HCT116 (cell line): ENCODE data around the gene GRB7. TPM values are rescaled to one million over a fixed set of nuclear protein-coding genes. Genes with fewer than 3 reads are reported as not detected.

ENCODE experiments used
- ATAC-seq: fragments of 200-7000 bp; cut with Tn5 transposase; 2 replicates; pipeline ENCODE4 v1.9.1; 2020; ENCODE audit warnings: mild to moderate bottlenecking, moderate library complexity
- BruUV-seq: library from RNA; stranded (reverse); fragments of 400-500 nt; replicated peaks from 2 replicates; lab custom pipeline; 2021; lab: Mats Ljungman, UMichigan
- CTCF ChIA-PET: fragments of 300-600 bp; sonication (Branson Sonifier 250); formaldehyde crosslinking; loops from one replicate; lab custom pipeline; 2021; ENCODE audit warnings: antibody characterized with exemption; lab: Charles Lee
- POLR2A ChIA-PET: fragments of 300-600, 350-600 bp; sonication (Branson Sonifier 250); formaldehyde crosslinking; loops from one replicate; lab custom pipeline; 2021; ENCODE audit warnings: antibody characterized with exemption; lab: Charles Lee
- RAD21 ChIA-PET, 2 experiments: fragments of 300-600 bp; sonication (Branson Sonifier 250); formaldehyde crosslinking; loops; one replicate each; lab custom pipeline; 2023; ENCODE audit warnings: low total read pairs in 2 of 2; ENCODE audit not compliant: uncharacterized antibody in 2 of 2, unreplicated experiment in 2 of 2, low non-redundant PET in 1 of 2; lab: Charles Lee
- DNase-seq: peaks from one replicate; pipeline ENCODE4 v3.0.0-alpha.2; 2010; ENCODE audit warnings: low read depth, low spot score
- H2AFZ ChIP-seq: fragments of 200-600 bp; shearing (Covaris generic), sonication (generic); 2 replicates; pipeline ENCODE4 v1.6.1; 2017; ENCODE audit warnings: low read depth, mixed run types, mixed read lengths, antibody characterized with exemption, low read length; ENCODE audit not compliant: poor library complexity, severe bottlenecking
- H3K27ac ChIP-seq: 2 replicates; pipeline ENCODE4 v1.5.1; 2012; ENCODE audit warnings: low read depth, low read length
- H3K27me3 ChIP-seq: fragments of 200-600 bp; sonication (generic); 2 replicates; pipeline ENCODE4 v1.6.1; 2016; ENCODE audit warnings: mixed run types, low read length, mixed read lengths; ENCODE audit not compliant: insufficient read depth
- H3K36me3 ChIP-seq, 2 experiments: fragments of 200-500 bp in 1 of 2; fragments of 200-600 bp in 1 of 2; sonication (Bioruptor generic) in 1 of 2; sonication (generic) in 1 of 2; 2 replicates each; pipeline versions ENCODE4 v1.5.1 to v1.6.1; 2014 to 2016; ENCODE audit warnings: low read length in 2 of 2, inconsistent platforms in 1 of 2, mixed read lengths in 1 of 2, mixed run types in 1 of 2; ENCODE audit not compliant: insufficient read depth in 2 of 2, control insufficient read depth in 1 of 2
- H3K4me1 ChIP-seq, 2 experiments: fragments of 200-600 bp in 1 of 2; sonication (generic) in 1 of 2; 2 replicates each; pipeline versions ENCODE4 v1.5.1 to v1.6.1; 2012 to 2017; ENCODE audit warnings: low read length in 2 of 2, inconsistent platforms in 1 of 2, mild to moderate bottlenecking in 1 of 2, mixed read lengths in 1 of 2, mixed run types in 1 of 2, moderate library complexity in 1 of 2; ENCODE audit not compliant: insufficient read depth in 2 of 2, control insufficient read depth in 1 of 2
- H3K4me2 ChIP-seq: fragments of 200-600 bp; sonication (generic); 2 replicates; pipeline ENCODE4 v1.6.1; 2017; ENCODE audit warnings: mixed run types, low read length, mixed read lengths
- H3K4me3 ChIP-seq, 2 experiments: fragments of 200-600 bp in 1 of 2; sonication (generic) in 1 of 2; replicated peaks in 1 of 2; 2 replicates each; pipeline ENCODE4 v1.5.1; 2011 to 2016; ENCODE audit warnings: low read length in 2 of 2, control low read depth in 1 of 2, low read depth in 1 of 2, mild to moderate bottlenecking in 1 of 2, mixed read lengths in 1 of 2, mixed run types in 1 of 2
- H3K79me2 ChIP-seq: fragments of 200-600 bp; sonication (generic); 2 replicates; pipeline ENCODE4 v1.6.1; 2017; ENCODE audit warnings: mild to moderate bottlenecking, mixed run types, low read length, moderate library complexity, mixed read lengths; ENCODE audit not compliant: insufficient read depth
- H3K9ac ChIP-seq: fragments of 200-600 bp; sonication (generic); 2 replicates; pipeline ENCODE4 v1.6.1; 2016; ENCODE audit warnings: low read length, mixed read lengths
- H3K9me2 ChIP-seq: fragments of 200-600 bp; sonication (generic), shearing (Covaris generic); 2 replicates; pipeline ENCODE4 v1.6.1; 2017; ENCODE audit warnings: mixed run types, mild to moderate bottlenecking, moderate library complexity; ENCODE audit not compliant: insufficient read depth
- H3K9me3 ChIP-seq, 2 experiments: fragments of 200-500 bp in 1 of 2; fragments of 200-600 bp in 1 of 2; sonication (Bioruptor generic) in 1 of 2; sonication (generic) in 1 of 2; 2 replicates each; pipeline ENCODE4 v1.6.1; 2014 to 2017; ENCODE audit warnings: low read length in 2 of 2, mixed read lengths in 2 of 2, inconsistent platforms in 1 of 2, low read depth in 1 of 2, mild to moderate bottlenecking in 1 of 2, mixed run types in 1 of 2, moderate library complexity in 1 of 2; ENCODE audit not compliant: control insufficient read depth in 1 of 2, insufficient read depth in 1 of 2
- H4K20me1 ChIP-seq: fragments of 200-600 bp; sonication (generic), shearing (Covaris generic); 2 replicates; pipeline ENCODE4 v1.6.1; 2017; ENCODE audit warnings: mixed run types, mild to moderate bottlenecking, moderate library complexity; ENCODE audit not compliant: insufficient read depth
- CBX3 ChIP-seq: IDR thresholded peaks from 2 replicates; pipeline ENCODE4 v1.6.1; 2012; ENCODE audit warnings: low read depth
- CTCF ChIP-seq, 3 experiments: fragments of 200-600 bp in 1 of 3; sonication (generic) in 1 of 3; IDR thresholded peaks in 2 of 3; conservative IDR thresholded peaks in 1 of 3; 2 replicates each; pipeline ENCODE4 v1.5.1; 2012 to 2017; ENCODE audit warnings: low read depth in 2 of 3, low read length in 2 of 3, antibody characterized with exemption in 1 of 3, borderline replicate concordance in 1 of 3, control low read depth in 1 of 3, mild to moderate bottlenecking in 1 of 3, mixed read lengths in 1 of 3, mixed run types in 1 of 3, moderate library complexity in 1 of 3; ENCODE audit not compliant: insufficient read depth in 1 of 3
- EGR1 ChIP-seq: IDR thresholded peaks from 2 replicates; pipeline ENCODE4 v1.6.1; 2012; ENCODE audit warnings: low read depth
- EZH2 ChIP-seq: fragments of 200-600 bp; sonication (generic); IDR thresholded peaks from 2 replicates; pipeline ENCODE4 v1.6.1; 2017; ENCODE audit warnings: antibody characterized with exemption, mixed run types
- EZH2phosphoT487 ChIP-seq: fragments of 200-600 bp; IDR thresholded peaks from 2 replicates; pipeline ENCODE4 v1.6.1; 2018; ENCODE audit warnings: antibody characterized with exemption, borderline replicate concordance
- POLR2A ChIP-seq: IDR thresholded peaks from 2 replicates; pipeline ENCODE4 v1.7.0; 2011; ENCODE audit warnings: borderline replicate concordance; ENCODE audit not compliant: insufficient read depth, insufficient read length; ENCODE audit errors: extremely low read depth
- POLR2AphosphoS5 ChIP-seq: IDR thresholded peaks from 2 replicates; pipeline ENCODE4 v1.6.1; 2011; ENCODE audit warnings: mild to moderate bottlenecking, low read depth, low read length, moderate library complexity
- RAD21 ChIP-seq: IDR thresholded peaks from 2 replicates; pipeline ENCODE4 v1.6.1; 2012; ENCODE audit warnings: low read depth, mild to moderate bottlenecking
- REST ChIP-seq: IDR thresholded peaks from 2 replicates; pipeline ENCODE4 v1.6.1; 2012; ENCODE audit warnings: low read depth
- SIN3A ChIP-seq: IDR thresholded peaks from 2 replicates; pipeline ENCODE4 v1.6.1; 2012; ENCODE audit warnings: low read depth
- SRF ChIP-seq: IDR thresholded peaks from 2 replicates; pipeline ENCODE4 v1.6.1; 2012; ENCODE audit warnings: low read depth
- ZBTB33 ChIP-seq: IDR thresholded peaks from 2 replicates; pipeline ENCODE4 v1.6.1; 2011; ENCODE audit warnings: mild to moderate bottlenecking, low read length, moderate library complexity; ENCODE audit not compliant: insufficient replicate concordance; ENCODE audit errors: extremely low read depth
- ZFX ChIP-seq: fragments of 450-650 bp; IDR thresholded peaks from 2 replicates; pipeline ENCODE4 v1.6.1; 2017
- intact Hi-C: fragments of 100-400 bp; cut with micrococcal nuclease; formaldehyde crosslinking; loops from 2 replicates; pipeline ENCODE4 v1.10.0; 2022
- total RNA-seq: library from RNA; stranded (reverse); gene quantifications from one replicate; pipeline ENCODE4 v1.2.1, GENCODE V29; 2021; ENCODE audit not compliant: unreplicated experiment

The GRB7 gene
- total RNA-seq, 1 experiment from 2014 or later = 51.9 TPM

- Histone ChIP-seq H3K27me3 (no peaks in the 10 kb centered on the region; the same call in 1 of the 2 replicates), H3K79me2 (no peaks in the 10 kb centered on the region), H3K4me2 (no peak overlapping the region), H2AFZ (no peak overlapping the region), H3K9me3 (no peaks in the 10 kb centered on the region), H3K36me3 (no peaks in the 10 kb centered on the region), H3K4me1 (peaks cover 0 to 1% of the 10 kb centered on the region in 2 experiments; a peak in 1 of 4 replicates), H3K27ac (no peak overlapping the region), H4K20me1 (no peaks in the 10 kb centered on the region), H3K9ac (no peak overlapping the region), H3K4me3 (no peak overlapping the region), H3K9me2 (no peaks in the 10 kb centered on the region)
- ChIA-PET POLR2A (no interaction called here), RAD21 (no interaction called here), CTCF (no interaction called here)
- ATAC-seq = no peak
- TF ChIP-seq SRF (no peak), SIN3A (no peak), RAD21 (no peak), POLR2A (no peak), ZFX (no peak), CBX3 (no peak), EZH2 (no peak), EGR1 (no peak), POLR2AphosphoS5 (no peak), EZH2phosphoT487 (no peak), CTCF (IDR thresholded peaks at IDR 0.05 in 2 of 3, conservative IDR thresholded peaks at IDR 0.05 in 1 of 3; ENCODE audit: borderline replicate concordance in 1 of 3, insufficient read depth in 1 of 3, low read depth in 2 of 3, low read length in 2 of 3) (no peak), ZBTB33 (no peak), REST (no peak)
- no TSS peak for BruUV-seq
- DNase-seq = no peak
- intact Hi-C loops = no loop called here
Measured at GRCh38 chr17:39787743-39788484, 50.2 kb downstream of the GRB7 start.
